GDM1 (cell line): ENCODE results near the gene HORMAD2.

Experiments used
- DNase-seq: peaks from one replicate; lab custom pipeline; 2025; lab: John Stamatoyannopoulos, UW

The HORMAD2 gene

GRCh38 chr22:30079952-30080533 is at the start of gene HORMAD2:
TSS of gene HORMAD2 (plus strand) at chr22:30080464. CDS start at chr22:30093953, 13,489 bp downstream.
- no peak for DNase-seq

DNA sequence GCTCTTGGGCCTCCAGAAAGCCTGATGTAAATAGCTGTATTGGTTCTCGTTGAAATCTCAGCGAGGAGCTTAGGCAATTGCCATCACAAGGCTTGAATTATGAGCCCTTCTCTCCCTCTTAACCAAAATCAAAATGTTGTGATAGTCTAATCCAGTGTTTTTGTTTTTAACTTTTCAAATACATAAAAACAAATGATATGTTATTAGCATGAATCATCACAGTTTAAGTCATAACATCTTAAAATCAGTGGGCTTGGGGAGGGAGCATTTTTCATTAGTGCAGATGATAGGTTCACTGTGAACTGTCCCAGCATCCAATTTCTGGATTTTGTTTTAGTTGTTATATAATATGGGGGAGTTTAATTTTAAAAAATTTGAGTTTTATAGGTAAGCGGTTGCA is 48.9 kb upstream of the HORMAD2 start:
- DNase-seq: no peak

- no peak for DNase-seq
These were observed 48.4 kb upstream of the HORMAD2 start for GRCh38 chr22:30031764-30032455.

GRCh38 chr22:30033137-30033536 is 47.1 kb upstream of the HORMAD2 start:
- DNase-seq: no peak

GRCh38 chr22:30033901-30034300 is 46.4 kb upstream of the HORMAD2 start:
- no peak for DNase-seq

DNA sequence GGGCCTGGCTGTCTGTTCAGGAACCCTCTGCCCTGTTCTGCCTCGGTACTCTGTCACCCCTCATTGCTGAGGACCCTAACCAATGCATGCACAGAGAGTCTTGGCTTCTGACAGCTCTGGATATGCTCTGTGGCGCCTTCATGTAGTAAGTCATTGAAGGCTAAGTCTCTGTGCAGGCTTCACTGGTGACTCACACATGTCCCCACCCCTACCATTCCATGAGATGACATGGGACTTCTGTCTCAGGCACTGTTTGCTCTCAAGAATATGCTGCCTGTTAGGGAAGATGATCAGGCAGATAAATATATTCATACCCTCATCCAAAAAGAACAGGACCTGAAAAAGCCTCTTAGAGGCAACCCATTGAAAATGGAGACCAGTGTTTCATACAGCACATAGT is 43.6 kb upstream of the HORMAD2 start:
- DNase-seq: no peak

DNA sequence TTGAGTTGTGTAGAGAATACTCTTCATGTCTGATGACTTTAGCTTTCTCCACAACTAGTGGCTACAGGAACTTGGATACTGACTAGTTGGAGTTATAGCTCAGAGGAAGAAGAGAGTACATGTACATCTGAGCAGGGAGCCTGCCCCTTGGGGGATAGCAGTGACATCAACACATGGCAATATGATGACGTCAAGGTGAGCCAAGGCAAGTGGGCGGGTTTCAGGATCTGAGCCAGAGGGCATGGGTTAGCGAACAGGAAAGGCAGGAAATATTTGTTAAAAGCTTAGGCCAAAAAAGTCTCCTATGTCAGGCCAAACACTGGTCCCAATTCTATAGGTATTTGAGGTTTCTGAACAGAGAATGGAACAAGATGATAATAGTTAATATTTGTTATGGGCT is 42.0 kb upstream of the HORMAD2 start:
- DNase-seq: no peak

DNA sequence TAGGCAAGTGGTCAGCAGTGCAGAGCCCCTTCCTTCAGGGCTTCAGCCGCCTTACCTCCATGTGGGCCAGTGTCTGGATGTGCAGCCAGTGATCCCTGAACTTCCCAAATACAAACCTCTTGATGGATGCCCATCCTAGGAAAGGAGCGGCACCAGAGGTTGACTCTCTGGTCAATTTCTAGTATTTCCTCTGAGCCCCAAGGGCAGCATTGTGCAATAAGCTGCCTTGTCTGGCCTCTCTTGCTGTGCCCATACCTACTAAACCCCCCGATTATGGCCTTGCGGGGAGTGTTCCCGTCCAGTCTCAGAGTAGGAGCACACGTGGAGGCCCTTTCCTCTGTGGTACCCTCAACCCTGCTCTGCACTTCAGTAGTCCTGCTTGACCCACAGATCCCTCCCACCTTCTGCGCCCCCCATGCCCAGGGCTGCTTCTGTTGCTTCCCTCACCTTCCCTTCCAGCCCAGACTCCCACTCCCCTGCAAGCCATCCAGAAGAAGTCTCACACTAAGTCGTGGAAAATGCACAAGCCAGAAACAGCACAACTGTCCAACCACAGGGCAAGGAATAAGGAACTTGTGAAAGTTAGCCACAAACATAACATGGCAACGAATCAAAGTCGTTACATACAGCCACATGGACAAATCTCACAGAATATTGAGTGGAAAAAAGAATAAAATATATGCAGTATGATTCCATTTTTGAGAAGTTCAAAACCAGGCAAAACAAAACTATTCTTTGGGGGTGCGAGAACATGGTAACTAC is 39.6 kb upstream of the HORMAD2 start:
- DNase-seq: no peak

GRCh38 chr22:30041475-30041874 is 38.8 kb upstream of the HORMAD2 start:
- DNase-seq: no peak

GRCh38 chr22:30041881-30042280 is 38.4 kb upstream of the HORMAD2 start:
- DNase-seq: no peak

- DNase-seq: no peak
These were observed 37.1 kb upstream of the HORMAD2 start for GRCh38 chr22:30043161-30043560.

- no peak for DNase-seq
These were observed 35.9 kb upstream of the HORMAD2 start for GRCh38 chr22:30044369-30044768.

- DNase-seq: no peak
These were observed 35.3 kb upstream of the HORMAD2 start for GRCh38 chr22:30044881-30045493.

DNA sequence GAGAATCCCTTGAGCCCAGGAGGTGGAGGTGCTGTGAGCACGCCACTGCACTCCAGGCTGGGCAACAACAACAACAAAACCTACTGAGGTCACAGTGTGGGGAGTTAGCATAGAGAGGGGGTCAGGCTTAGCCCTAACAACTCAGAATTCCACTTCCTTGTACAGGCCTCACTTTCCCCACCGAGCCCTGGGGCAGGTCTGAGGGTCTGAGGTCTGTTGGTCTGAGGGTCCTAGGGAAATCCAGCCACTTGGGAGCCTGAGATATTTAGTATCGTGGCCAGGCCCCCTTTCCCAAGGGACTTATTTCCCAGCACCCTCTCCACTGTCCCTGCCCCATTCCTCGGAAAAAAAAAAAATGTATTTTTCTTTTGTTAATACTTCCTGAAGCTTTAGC is 34.8 kb upstream of the HORMAD2 start:
- DNase-seq: no peak

- no peak for DNase-seq
These were observed 34.2 kb upstream of the HORMAD2 start for GRCh38 chr22:30045901-30046715.

DNA sequence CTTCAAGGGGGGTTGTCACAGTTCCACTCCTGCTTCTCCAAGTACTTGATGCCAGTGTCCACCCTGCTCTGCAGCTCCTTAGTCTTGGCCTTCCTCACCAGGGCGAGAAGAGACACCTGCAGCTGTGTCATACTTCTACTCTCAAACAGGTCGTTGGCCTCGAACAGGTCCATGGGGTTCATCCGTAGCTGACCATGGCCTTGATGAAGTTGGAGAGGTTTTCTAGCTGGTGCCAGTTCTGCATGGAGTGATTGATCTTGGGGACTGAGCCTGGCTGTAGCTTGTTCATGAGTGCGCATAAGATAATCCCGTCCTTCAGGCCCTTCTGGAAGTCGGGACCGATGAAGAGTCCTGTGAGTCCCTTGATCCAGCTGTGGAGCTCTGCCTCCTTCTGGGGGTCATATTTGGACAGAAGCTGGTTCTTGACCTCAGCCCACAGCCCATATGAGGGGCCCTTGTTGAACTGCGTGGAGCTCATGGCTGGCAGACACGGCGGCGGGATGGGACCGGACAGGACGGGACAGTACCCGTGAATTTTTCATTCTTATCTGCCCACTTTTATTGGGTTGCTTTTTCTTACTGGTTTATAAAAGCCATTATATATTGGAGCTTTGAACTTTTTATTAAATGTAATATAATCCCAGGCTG is 33.4 kb upstream of the HORMAD2 start:
- DNase-seq: no peak

DNA sequence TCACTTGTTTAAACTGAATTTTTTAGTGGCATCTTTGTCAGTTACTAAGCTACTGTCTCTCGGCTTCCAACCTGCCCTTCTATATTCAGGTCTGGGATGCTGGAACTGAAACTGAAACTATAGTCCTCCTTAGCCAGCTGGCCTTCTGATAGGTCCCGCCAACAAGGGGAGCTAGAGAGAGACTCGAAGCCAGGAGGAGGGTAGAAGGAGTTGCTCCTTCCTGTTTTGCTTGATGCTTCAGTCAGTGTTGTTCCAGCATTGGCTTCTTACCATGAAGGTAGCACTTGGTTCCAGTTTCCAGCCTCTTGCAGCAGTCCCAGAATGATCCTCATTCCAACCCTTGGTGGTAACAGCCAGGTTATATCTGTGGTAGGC is 32.9 kb upstream of the HORMAD2 start:
- no peak for DNase-seq

GRCh38 chr22:30048681-30049080 is 31.6 kb upstream of the HORMAD2 start:
- no peak for DNase-seq

DNA sequence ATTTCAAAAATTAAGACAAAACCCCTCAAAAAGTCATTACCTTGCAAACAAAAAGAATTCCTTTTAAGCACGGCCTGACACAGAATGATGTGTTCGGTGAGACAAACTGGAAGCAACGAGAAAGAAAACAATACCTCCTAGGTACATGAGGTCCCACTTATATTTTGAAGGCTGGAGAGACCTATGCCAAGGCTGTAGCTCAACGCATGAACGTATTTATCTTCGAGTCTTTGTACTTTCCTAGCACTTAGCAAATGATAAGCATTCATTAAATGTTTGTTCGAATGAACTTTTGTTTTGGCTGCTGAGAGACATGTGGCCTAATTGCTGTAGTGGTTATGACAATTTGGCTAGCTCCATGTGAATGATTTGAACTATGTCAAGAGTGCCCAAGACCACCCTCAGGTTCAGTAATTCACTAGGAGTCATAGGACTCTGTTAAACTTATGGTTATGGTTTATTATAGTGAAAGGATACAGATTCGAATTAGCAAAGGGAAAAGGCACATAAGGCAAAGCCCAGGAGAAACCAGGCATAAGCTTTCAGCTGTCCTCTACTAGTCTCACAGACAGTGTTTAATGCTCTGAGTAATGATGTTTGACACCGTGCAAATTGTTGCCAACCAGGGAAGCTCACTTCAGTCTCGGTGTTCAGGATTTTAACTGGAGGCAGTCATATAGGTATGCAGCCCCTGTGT is 26.0 kb upstream of the HORMAD2 start:
- no peak for DNase-seq

DNA sequence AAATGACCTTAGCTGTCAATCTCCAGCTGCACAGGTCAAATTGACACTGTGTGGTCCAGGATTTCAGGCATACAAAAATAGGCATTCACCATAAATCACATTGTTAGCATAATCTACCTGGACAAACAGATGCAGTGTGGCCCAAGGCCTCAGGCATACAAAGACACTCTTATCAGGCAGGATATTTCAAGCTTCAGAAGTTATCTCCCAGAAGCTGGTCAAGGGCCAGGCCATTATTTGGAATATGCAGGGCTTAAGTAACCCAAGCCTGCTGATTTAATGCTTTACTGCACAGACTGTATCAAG is 25.5 kb upstream of the HORMAD2 start:
- DNase-seq: no peak

GRCh38 chr22:30056015-30056414 is 24.2 kb upstream of the HORMAD2 start:
- DNase-seq: no peak
